Measurements from ENCODE around the gene PKDREJ. TPM values are rescaled to one million over a fixed set of nuclear protein-coding genes. Genes with fewer than 3 reads are reported as not detected.

The PKDREJ gene
- polyA plus RNA-seq, 1 of the 3 experiments (the other 2 are of a cell fraction): not detected

GRCh38 chr22:46312056-46312455 lies 48.9 kb upstream of the PKDREJ start (continued):
- TF ChIP-seq REST (IDR thresholded peaks at IDR 0.05; ENCODE audit: low read depth, low read length) (no peak), PBX3 (IDR thresholded peaks at IDR 0.05) (no peak), POLR2AphosphoS5 (IDR thresholded peaks at IDR 0.05; ENCODE audit: low read depth, low read length) (no peak), NRF1 (IDR thresholded peaks at IDR 0.05; ENCODE audit: low read depth, low read length) (no peak)

GRCh38 chr22:46309526-46310085 lies 46.5 kb upstream of the PKDREJ start:
- CTCF ChIA-PET: interaction anchor here (0.7 to 7.4 kb wide), 3 partner anchors 12 to 188 kb away, joined by 3 to 66 read pairs (median 6); no protein-coding TSS in a partner anchor
- Histone ChIP-seq H3K4me2 (no peak overlapping the region), H3K27ac (ENCODE audit: low read depth in 2 of 2, low read length in 1 of 2) (no peak overlapping the region), H4K20me1 (ENCODE audit: insufficient read depth) (peaks cover 1% of the 10 kb centered on the region; the same call in 1 of the 2 replicates), H3K9me2 (no peaks in the 10 kb centered on the region), H3K79me2 (ENCODE audit: insufficient read depth) (peaks cover 93% of the 10 kb centered on the region), H3K9ac (no peak overlapping the region), H3F3A (replicated peaks; ENCODE audit: insufficient read depth) (peaks cover 4% of the 10 kb centered on the region), H3K9me3 (no peaks in the 10 kb centered on the region), H3K4me1 (ENCODE audit: control insufficient read depth in 1 of 2, insufficient read depth in 2 of 2, low read depth in 1 of 2, low read length in 1 of 2) (no peaks in the 10 kb centered on the region; a peak in 1 of 4 replicates), H2AFZ (ENCODE audit: low read depth) (no peak overlapping the region), H3K27me3 (ENCODE audit: insufficient read depth) (no peaks in the 10 kb centered on the region), H3K36me3 (replicated peaks in 1 of 2; ENCODE audit: control insufficient read depth in 1 of 2, insufficient read depth in 2 of 2, low read length in 1 of 2) (peaks cover 0 to 9% of the 10 kb centered on the region in 2 experiments), H3K4me3 (ENCODE audit: low read depth in 2 of 2, low read length in 1 of 2) (no peak overlapping the region)
- over 99% methylated on average over 12 of the region's 15 CpGs for WGBS (ENCODE audit: low lambda C conversion rate)
- POLR2A ChIA-PET: interaction anchor here (1.2 kb wide), 1 partner anchor 13 kb away, joined by 3 read pairs; the partner anchor contains the start of gene GTSE1
- DNase-seq: no peak
- TF ChIP-seq NFIC (IDR thresholded peaks at IDR 0.05; ENCODE audit: borderline replicate concordance): no peak
- TF ChIP-seq TCF12 (IDR thresholded peaks at IDR 0.05): no peak
- TF ChIP-seq IRF3 (IDR thresholded peaks at IDR 0.05; ENCODE audit: low read depth, low read length): no peak
- TF ChIP-seq YY1 (IDR thresholded peaks at IDR 0.05; ENCODE audit: low read depth): no peak
- no peak for TF ChIP-seq ELF1 (IDR thresholded peaks at IDR 0.05)
- TF ChIP-seq RAD21 (IDR thresholded peaks at IDR 0.05; ENCODE audit: low read length): no peak
- TF ChIP-seq CHD2 (IDR thresholded peaks at IDR 0.05; ENCODE audit: low read length, partially characterized antibody): no peak
- TF ChIP-seq NRF1 (IDR thresholded peaks at IDR 0.05; ENCODE audit: low read depth, low read length): no peak
- TF ChIP-seq TAF1 (IDR thresholded peaks at IDR 0.05; ENCODE audit: borderline replicate concordance, low read depth, low read length): no peak
- TF ChIP-seq ZBTB33 (IDR thresholded peaks at IDR 0.05; ENCODE audit: borderline replicate concordance, low read depth): no peak
- TF ChIP-seq FOXJ3 (CRISPR knock-in tag; IDR thresholded peaks at IDR 0.05): no peak
- no peak for TF ChIP-seq FOXM1 (IDR thresholded peaks at IDR 0.05; ENCODE audit: low read depth)
- TF ChIP-seq USF1 (IDR thresholded peaks at IDR 0.05; ENCODE audit: borderline replicate concordance, low read depth): no peak
- TF ChIP-seq TEAD4 (IDR thresholded peaks at IDR 0.05; ENCODE audit: borderline replicate concordance, insufficient read depth): no peak
- no peak for TF ChIP-seq RXRA (IDR thresholded peaks at IDR 0.05; ENCODE audit: borderline replicate concordance, low read depth)
- TF ChIP-seq REST (IDR thresholded peaks at IDR 0.05; ENCODE audit: low read depth, low read length): no peak
